NCI-H2107 treated with DMSO at 0.1 percent for 48 hours (cell line): ENCODE measurements around the gene MET.
"Not testable (repeated sequence)": the region's sequence is repeated elsewhere in the genome, so short reads cannot be mapped to it uniquely, and the experiment has no call there.

Experiments
- DNase-seq: peaks from one replicate; lab custom pipeline; 2025; ENCODE audit not compliant: unreplicated experiment; lab: John Stamatoyannopoulos, UW

Gene MET

DNA sequence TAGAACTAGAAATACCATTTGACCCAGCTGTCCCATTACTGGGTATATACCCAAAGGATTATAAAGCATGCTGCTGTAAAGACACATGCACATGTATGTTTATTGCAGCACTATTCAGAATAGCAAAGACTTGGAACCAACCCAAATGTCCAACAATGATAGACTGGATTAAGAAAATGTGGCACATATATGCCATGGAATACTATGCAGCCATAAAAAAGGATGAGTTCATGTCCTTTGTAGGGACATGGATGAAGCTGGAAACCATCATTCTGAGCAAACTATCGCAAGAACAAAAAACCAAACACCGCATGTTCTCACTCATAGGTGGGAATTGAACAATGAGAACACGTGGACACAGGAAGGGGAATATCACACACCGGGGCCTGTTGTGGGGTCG is 74.4 kb downstream of the MET start:
- not testable (repeated sequence) for DNase-seq

DNA sequence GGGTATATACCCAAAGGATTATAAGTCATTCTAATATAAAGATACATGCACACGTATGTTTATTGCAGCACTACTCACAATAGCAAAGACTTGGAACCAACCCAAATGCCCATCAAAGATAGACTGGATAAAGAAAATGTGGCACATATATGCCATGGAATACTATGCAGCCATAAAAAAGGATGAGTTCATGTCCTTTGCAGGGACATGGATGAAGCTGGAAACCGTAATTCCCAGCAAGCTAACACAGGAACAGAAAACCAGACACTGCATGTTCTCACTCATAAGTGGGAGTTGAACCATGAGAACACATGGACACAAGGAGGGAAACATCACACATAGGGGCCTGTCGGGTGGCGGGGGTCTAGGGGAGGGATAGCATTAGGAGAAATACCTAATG is 79.1 kb downstream of the MET start:
- DNase-seq: not testable (repeated sequence)

DNA sequence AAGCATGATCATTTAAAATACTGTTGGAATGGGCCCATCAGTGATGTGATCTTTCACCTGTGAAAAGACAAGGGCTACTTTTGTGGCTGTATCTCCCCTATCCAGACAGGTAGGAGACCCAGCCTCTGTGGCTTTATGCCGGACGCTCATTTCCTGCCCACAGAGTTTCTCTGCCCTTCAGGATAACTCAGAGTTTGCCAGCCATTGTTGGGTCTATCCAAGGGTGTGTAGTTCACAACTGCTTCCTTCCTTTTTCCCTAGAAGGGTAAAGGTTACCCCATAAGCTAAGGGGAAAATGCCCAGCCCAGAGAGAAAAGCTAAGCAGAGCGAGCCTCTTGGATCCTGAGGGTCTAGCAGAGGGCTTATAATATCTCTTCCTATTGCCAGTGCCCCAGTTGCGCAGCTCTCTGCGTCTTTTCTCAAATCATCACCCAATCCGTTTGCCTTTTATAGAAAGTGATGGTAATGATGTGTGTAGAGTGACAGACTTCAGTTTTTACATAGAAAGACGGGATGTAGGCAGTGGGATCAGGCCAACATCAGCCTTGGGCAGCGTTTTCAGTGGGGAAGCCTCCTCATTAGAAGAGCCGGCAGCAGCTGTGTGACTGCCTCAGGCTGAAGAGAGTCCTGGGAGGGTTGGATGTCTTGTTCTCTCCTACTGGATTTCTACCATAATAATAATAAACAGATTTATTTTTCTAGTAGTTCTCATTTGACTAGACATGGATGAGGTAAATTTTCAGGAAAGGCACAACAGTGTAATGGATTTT is 80.5 kb downstream of the MET start:
- DNase-seq: no peak

DNA sequence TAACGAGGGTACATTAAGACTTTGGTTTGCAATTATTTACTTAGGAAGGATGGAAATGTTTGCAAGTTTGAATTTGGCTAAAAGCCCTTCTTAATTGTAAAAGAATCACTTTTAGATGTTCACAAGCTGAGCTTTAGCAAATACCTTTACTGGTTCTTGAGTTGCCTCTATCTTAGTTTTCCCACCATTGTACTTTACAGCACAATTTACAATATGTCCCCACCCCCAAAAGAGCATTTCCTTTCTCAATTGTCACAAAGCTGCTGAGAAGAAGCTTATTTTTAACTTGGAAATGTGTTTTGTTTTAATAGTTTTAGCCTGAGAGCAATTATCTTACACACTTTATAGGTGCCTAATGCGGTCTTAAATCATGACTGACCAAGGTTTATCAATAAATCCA is 81.1 kb downstream of the MET start:
- no peak for DNase-seq

DNA sequence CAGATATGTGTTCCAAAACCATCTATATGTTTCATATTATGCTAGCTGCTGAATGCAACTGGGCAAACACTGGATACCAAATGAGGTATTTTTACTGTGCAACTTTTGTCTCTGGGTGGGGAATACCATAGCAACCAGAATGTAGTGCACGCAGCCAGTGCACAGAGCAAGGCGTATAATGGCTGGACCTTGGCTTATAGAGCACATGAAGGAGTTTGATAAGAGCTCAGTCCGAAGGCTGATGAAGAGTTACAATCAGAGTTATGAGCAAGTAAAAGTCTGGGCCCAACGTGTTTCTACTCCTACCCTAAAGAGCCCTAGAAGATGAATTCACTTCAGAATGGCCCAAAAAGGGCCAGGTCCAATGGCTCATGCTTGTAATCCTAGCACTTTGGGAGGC is 82.2 kb downstream of the MET start:
- DNase-seq: no peak

DNA sequence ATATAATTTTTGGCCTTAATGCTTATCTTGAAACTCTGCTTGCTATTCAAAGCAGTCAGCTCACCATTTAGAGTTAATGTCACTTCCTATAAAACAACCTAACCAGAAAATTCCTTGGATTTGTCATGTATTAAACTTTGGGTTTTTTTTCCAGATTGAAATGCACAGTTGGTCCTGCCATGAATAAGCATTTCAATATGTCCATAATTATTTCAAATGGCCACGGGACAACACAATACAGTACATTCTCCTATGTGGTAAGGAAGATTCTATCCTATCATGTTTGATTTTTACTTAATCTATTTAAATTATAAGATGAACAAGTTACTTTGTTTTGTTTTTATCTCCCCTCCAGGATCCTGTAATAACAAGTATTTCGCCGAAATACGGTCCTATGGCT is 85.3 kb downstream of the MET start:
- no peak for DNase-seq

DNA sequence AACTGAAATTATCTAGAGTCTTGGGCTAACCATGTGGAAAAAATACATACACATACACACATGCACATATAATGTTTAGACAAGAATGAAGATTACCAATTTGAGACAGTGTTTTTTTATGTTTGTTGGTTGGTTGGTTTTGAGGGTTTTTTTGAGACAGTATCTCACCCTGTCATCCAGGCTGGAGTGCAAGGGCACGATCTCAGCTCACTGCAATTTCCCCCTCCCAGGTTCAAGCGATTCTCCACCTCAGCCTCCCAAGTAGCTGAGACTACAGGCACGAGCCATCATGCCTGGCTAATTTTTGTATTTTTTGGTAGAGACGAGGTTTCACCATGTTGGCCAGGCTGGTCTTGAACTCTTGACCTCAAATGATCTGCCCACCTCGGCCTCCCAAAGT is 87.6 kb downstream of the MET start:
- not testable (repeated sequence) for DNase-seq

DNA sequence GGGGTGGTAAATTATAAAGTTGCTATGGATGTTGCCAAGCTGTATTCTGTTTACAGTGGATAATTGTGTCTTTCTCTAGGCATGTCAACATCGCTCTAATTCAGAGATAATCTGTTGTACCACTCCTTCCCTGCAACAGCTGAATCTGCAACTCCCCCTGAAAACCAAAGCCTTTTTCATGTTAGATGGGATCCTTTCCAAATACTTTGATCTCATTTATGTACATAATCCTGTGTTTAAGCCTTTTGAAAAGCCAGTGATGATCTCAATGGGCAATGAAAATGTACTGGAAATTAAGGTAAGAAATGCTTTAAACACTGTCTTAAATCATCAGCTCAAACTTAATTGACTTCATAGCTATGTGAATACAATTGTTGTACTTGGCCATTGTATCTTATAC is 91.0 kb downstream of the MET start:
- no peak for DNase-seq

DNA sequence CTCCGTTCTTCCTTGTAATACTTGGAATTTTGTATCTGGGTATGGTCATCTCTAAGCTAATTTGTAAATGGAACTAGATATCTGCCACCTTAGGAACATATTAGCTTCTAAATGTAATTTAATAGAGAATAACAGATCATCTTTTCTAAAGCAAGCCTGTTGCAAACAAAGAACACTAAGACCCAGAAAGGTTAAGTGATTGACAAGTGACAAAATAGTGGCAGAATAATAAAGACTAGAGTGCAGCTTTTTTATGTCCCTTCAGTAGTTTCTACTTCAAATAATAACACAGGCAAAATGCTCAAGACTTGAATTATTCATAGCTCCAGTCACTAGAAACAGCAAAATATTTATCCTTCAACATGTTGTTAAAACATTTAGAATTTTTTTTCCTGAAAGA is 91.7 kb downstream of the MET start:
- DNase-seq: no peak

DNA sequence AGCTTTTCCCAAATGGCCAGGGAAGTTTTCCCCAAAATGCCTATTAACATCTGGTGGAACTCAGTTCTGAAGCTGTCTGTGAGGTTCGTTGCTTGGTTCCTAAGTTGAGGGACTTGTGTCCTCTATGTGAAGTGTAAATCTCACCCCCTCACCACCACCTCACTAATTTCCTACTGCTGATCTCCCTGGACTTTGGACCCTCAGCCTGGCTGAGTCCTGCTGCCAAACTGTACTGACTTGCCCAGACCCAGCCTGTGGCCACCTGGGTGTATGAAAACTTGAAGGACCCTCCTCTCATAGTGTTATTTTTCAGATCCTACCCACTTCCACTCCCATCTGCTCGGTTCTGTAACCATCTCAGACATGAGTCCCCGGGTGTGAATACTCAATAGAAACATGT is 94.9 kb downstream of the MET start:
- no peak for DNase-seq

DNA sequence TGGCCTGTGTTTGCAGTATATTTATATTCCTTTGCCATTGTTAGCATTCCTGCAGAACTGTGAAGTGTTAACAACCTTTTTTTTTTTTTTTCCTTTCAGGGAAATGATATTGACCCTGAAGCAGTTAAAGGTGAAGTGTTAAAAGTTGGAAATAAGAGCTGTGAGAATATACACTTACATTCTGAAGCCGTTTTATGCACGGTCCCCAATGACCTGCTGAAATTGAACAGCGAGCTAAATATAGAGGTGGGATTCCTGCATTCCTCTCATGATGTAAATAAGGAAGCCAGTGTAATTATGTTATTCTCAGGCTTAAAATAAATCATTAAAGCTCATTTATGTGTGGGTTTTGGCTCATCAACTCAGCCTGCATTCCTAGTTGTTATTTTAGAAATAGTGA is 97.5 kb downstream of the MET start:
- DNase-seq: no peak

DNA sequence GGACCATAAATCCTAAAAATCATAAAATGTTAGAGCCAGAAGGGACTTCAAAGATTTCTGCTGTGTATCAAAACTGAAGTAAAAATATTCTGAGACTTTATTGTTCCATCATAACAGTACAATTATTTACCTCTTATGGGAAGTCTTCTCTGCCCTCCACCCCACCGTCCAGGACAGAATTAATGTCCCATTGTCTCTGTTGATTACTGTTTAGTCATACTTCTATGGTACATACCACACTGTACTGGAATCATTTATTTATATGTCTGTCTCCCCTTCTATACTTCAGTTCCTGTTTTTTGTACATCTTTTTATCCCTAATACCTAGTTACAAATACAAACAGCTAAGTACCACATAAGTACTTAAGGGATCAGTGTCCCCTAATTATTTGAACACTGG is 98.9 kb downstream of the MET start:
- DNase-seq: no peak

DNA sequence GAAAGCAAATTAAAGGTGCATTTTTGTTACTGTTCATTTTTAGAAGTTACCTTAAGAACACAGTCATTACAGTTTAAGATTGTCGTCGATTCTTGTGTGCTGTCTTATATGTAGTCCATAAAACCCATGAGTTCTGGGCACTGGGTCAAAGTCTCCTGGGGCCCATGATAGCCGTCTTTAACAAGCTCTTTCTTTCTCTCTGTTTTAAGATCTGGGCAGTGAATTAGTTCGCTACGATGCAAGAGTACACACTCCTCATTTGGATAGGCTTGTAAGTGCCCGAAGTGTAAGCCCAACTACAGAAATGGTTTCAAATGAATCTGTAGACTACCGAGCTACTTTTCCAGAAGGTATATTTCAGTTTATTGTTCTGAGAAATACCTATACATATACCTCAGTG is 99.6 kb downstream of the MET start:
- no peak for DNase-seq

DNA sequence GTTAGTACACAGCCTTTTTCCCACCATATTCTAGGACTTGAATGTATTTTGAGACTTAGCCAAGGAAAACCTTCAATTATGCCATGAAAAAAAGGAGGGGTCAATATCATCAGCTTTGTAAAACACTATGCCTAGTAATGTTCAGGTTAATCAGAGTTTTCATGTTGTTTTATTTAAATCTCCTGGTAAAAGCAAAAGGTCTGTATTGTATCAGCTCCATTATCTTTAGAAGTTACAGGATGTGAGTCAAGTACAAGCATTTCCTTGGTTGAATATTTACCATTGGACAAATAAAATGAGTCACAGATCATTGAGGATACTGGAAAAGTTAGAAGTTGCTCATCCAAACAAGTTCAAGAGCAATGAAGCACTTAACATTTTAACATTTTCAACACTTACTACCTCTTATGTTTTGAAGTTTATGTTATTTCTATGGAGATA is 100.4 kb downstream of the MET start:
- DNase-seq: no peak

DNA sequence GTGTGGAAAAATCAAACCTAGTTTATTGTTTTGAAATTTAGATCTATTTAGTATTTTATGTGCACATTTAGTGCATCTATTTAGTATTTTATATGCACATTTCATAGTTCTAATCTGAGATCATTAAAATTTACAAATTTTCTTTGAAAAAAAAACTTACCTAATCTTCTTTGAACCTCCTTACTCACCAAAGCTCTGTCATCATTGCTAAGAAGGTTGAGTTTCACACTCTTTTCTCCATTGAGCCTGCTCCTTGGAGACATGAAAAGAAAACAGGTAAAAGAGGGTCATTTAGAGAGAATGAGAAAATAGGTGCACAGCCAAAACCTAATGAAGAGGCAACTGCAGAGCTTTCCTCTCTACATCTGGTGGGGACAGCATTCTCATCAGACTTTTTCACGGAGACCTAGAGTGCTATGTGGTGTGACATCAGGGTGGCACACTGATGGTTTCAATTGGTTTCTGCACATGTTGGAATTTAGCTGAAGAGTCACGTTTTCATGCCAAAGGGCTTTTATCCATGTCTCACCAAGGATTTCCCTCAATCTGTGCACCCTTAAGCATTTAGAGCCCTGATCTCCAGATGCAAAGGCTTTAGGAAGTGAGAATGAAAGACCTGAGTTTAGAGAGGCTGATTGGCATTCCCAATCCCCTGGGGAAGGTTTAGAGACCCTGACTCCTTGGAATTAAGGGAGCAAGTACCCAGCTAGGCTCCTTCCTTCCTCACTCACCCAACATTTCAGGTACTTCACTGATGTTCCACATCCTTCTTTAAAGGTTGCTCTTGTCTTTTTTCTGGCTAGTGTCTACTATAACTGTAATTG is 101.1 kb downstream of the MET start:
- DNase-seq: no peak

DNA sequence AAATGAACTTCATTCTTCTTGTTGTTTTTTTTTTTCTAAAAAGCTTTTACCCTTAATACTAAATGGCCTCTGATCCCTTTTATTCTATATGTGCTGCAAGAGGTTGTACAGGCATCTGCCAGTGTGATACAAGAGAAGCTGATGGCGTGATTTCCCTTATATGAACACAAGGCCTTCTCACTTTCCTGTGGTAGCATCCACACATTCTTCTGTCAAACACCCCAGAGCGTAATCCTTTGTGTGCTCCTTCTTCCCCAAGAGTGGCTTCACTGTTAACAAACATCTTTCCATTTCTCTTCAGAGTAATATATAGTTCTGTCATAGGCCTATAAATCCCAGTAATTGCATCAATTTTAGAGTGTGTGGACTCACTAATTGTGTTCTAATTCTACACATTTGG is 104.0 kb downstream of the MET start:
- no peak for DNase-seq

DNA sequence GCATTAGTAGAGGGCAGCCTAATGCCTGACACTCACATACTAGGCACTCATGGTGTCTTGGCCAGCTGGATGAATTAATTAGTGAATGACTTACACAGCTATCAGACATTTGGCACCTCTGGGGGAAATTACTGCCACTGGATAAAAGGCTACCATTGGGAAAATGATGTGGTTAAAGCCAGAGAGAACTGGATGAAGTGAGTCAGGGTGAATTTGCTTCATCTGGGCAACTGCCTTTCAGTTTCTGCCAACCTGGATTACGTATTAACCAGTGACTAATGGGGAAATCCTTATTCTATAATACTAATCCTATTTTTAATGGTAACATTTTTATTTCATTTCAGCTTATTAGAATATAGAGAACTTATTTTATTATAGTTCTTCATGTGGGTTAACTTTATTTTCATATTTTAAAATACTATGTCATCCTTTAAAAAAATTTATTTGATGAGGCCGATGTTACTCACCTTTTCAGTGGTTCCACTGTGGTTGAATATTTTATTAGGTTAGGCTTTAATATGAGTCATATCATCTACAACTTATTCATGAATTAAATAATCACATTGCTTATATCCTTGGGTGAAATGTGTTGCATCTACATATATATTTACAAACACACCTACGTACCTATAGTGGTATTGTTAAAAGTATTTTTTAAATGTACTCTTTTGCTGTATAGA is 104.8 kb downstream of the MET start:
- no peak for DNase-seq

DNA sequence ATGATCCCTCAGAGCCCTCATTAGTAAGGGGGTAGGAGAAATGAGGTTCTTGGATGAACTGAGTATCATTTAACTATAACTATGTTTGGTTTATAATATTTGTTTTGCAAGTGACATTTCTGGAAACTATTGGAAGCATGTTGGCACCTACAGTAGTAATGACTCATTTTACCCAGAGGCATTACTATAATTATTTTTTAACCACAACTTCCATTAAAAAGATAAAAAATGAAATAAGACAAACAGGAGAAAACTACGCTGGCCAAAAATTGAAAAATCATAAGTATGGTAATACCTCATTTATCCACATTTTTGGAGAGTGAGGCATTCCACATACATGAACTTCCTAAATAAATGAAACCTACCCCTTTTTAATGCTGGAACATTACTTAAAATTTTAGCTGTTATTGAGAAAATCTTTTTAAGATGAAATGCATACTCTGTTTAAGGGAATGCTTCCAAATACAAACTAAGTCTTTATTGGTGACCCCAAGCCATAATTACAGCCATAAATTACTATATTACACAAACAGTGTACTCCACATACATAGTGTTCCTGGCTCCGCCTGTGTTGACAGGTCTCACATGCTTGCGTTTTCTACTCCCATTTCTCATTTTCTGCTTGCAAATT is 105.8 kb downstream of the MET start:
- no peak for DNase-seq

DNA sequence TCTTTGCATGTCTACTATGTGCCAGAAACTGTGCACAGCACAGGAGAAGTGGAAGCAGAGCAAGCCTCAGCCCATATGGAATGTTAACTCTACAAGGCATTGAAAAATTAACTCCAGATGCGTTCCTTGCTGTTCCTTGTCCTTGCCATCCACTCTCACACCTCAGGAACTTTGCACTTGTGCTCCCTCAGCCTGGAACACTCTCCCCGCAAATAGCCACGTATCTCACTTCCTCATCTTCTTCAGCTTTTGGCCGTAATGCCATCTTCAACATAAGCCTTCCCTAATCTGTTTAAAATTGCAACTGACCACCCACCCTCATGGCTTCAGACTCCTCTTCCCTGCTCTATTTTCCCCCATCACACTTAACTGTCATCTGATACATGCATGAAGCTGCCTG is 107.2 kb downstream of the MET start:
- no peak for DNase-seq

DNA sequence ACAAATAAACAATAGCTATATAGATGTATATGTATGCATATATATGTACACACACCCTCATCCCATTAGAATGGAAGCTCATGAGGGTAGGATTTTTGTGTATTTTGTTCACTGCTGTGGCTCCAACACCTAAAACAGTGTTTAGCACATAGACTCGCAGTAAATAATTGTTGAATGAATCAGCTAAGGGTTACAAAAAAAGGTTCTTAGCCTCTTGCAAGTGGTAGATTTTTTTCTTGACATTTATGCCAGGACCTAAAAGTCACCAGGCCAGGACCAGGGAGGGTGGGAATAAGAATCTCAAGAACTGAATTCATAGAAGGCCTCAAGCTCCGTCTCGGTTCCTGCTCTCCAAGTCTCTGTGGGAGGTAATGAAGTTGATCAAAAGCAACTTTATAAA is 107.9 kb downstream of the MET start:
- no peak for DNase-seq

DNA sequence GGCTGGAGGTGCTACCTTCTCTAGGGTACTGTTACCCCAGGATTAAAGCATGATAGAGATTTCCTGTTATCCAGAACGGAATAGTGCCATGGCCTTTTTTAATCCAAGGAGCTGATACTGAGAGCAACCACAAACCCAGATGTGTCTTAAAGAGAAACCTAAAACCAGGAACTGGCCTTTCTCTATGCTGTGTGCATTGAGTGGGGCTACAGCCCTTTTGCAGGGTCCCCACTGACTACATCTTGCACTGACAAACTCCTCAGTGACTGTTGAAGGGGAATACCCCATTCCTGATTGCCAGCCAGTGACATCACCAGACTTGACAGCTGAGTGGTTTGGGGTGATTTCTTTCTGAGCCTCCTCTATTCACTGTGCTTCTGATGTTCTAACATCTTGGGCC is 108.5 kb downstream of the MET start:
- DNase-seq: no peak

DNA sequence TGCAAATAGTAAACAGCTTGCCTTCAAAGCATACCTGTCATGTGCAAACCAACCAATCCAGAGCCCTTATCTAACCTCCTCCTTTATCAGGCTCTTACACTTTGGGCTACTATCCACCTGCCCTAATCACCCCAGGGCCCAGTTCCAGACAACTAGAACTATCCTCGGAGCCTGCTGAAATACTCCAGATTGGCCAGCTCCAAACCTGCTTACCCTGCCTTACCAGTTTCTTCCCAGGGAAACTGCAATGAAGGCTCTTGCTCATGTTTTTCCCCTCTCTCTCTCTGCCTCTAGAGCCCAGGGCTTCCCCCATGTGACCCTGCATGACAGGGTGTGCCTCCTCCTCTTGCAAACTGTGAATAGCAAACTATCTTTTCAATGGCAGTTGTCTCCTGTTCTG is 109.0 kb downstream of the MET start:
- DNase-seq: no peak
